Caco-2 (cell line): ENCODE measurements around the gene LLGL1. TPM values are rescaled to one million over a fixed set of nuclear protein-coding genes. Genes with fewer than 3 reads are reported as not detected.

Source experiments
- BruUV-seq: library from RNA; stranded (reverse); fragments of 400-500 nt; replicated peaks from 2 replicates; lab custom pipeline; 2021; lab: Mats Ljungman, UMichigan
- CTCF ChIA-PET: fragments of 300-600 bp; sonication (Branson Sonifier 250); formaldehyde crosslinking; loops from one replicate; lab custom pipeline; 2022; ENCODE audit warnings: antibody characterized with exemption; lab: Charles Lee
- POLR2A ChIA-PET: fragments of 300-600 bp; sonication (Branson Sonifier 250); formaldehyde crosslinking; loops from one replicate; lab custom pipeline; 2022; ENCODE audit warnings: antibody characterized with exemption; lab: Charles Lee
- DNase-seq, 2 experiments: peaks; one replicate each; pipeline versions ENCODE4 v3.0.0 to v3.0.0-alpha.2; 2020 to 2022
- H3K27me3 ChIP-seq: replicated peaks from 2 replicates; pipeline ENCODE4 v1.6.0; 2011; ENCODE audit warnings: low read length; ENCODE audit not compliant: control insufficient read depth, insufficient read depth
- H3K36me3 ChIP-seq: 2 replicates; pipeline ENCODE4 v1.5.1; 2011; ENCODE audit warnings: low read length; ENCODE audit not compliant: control insufficient read depth, insufficient read depth
- H3K4me1 ChIP-seq: fragments of 250-450 bp; sonication (Bioruptor Pico); 2 replicates; pipeline ENCODE4 v1.5.1; 2020; ENCODE audit warnings: mild to moderate bottlenecking
- H3K4me3 ChIP-seq: 2 replicates; pipeline ENCODE4 v1.5.1; 2011; ENCODE audit warnings: low read depth, mild to moderate bottlenecking, control low read depth, low read length
- H3K9me3 ChIP-seq: fragments of 250-450 bp; sonication (Bioruptor Pico); 2 replicates; pipeline ENCODE4 v1.5.1; 2020; ENCODE audit warnings: mild to moderate bottlenecking, moderate library complexity
- H3K27ac Mint-ChIP-seq: one replicate; pipeline ENCODE4 v1.8.0; 2022; ENCODE audit warnings: mixed read lengths; ENCODE audit not compliant: unreplicated experiment
- H3K27me3 Mint-ChIP-seq: one replicate; pipeline ENCODE4 v1.8.0; 2022; ENCODE audit warnings: mixed read lengths; ENCODE audit not compliant: insufficient read depth, unreplicated experiment
- H3K36me3 Mint-ChIP-seq: one replicate; pipeline ENCODE4 v1.8.0; 2022; ENCODE audit warnings: mild to moderate bottlenecking, mixed read lengths; ENCODE audit not compliant: insufficient read depth, unreplicated experiment
- H3K4me1 Mint-ChIP-seq: one replicate; pipeline ENCODE4 v1.8.0; 2022; ENCODE audit warnings: low read depth, mixed read lengths; ENCODE audit not compliant: unreplicated experiment
- H3K4me3 Mint-ChIP-seq: one replicate; pipeline ENCODE4 v1.8.0; 2022; ENCODE audit warnings: mild to moderate bottlenecking, moderate library complexity, mixed read lengths; ENCODE audit not compliant: unreplicated experiment
- H3K9me3 Mint-ChIP-seq: one replicate; pipeline ENCODE4 v1.8.0; 2022; ENCODE audit warnings: mixed read lengths; ENCODE audit not compliant: unreplicated experiment
- intact Hi-C: fragments of 100-400 bp; cut with micrococcal nuclease; formaldehyde crosslinking; loops from one replicate; pipeline ENCODE4 v1.10.0; 2022; ENCODE audit not compliant: unreplicated experiment
- total RNA-seq: library from RNA; stranded (reverse); gene quantifications from 2 replicates; pipeline ENCODE4 v1.2.3, GENCODE V29; 2022
- TF ChIP-seq, protein P1 (sequence below), 2 experiments: fragments of 200-600 bp in 1 of 2; IDR thresholded peaks; 1 replicate in 1 of 2; 2 replicates in 1 of 2; pipeline versions ENCODE4 v1.5.1 to v1.8.0; 2011 to 2022; ENCODE audit warnings: antibody characterized with exemption in 1 of 2, control low read depth in 1 of 2, inconsistent platforms in 1 of 2, low read depth in 1 of 2, low read length in 1 of 2, mild to moderate bottlenecking in 1 of 2, moderate library complexity in 1 of 2; ENCODE audit not compliant: insufficient read depth in 1 of 2, severe bottlenecking in 1 of 2, unreplicated experiment in 1 of 2

LLGL1 gene
- total RNA-seq, 1 experiment from 2014 or later: 41.3 TPM

DNA sequence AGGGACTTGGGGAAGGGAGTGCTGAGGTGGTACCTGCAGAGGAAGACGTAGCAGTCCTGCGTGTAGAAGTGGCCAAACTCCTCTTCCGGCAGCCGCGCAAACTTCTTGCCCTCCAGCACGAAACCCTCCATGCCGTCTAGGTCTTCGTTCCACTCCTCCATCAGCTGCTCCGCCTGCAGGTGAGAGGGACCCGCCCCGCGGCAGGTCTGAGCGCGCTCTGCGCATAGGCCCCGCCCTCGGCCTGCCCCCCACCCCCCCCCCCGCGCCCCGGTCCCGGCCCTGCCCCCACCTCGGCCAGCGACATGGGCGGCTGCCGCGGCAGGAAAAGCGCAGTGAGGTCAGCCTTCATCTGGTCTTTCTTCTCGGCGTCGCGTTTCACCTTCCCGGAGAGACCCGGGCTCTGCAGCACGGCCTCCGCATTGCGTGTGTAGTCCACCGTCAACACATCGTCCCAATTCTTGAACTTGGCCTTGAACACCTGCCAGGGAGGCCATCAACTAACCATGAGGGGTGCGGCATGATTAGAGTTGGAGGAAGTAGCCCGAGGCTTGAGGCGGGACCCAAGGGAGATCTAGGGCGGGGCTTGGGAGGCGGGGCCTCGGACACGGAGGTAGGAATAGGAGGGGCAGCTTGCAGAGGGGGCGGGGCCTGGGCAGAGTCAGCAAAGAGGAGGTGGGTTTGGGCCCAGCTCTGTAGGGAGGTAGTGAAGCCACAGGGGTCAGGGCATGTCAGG is 21.6 kb downstream of the LLGL1 start:
- H3K27ac Mint-ChIP-seq: peak overlapping the region; percentile 6
- intact Hi-C loops: no loop called here
- no peaks in the 10 kb centered on the region for H3K27me3 Mint-ChIP-seq
- Histone ChIP-seq H3K36me3 (peaks cover 5% of the 10 kb centered on the region), H3K4me3 (no peak overlapping the region), H3K9me3 (no peaks in the 10 kb centered on the region), H3K4me1 (no peaks in the 10 kb centered on the region), H3K27me3 (no peaks in the 10 kb centered on the region)
- peak; percentile 49 to 69 for DNase-seq
- ChIA-PET POLR2A (no interaction called here), CTCF (interaction anchor here (1.0 kb wide), 1 partner anchor 110 kb away, joined by 3 read pairs; no protein-coding TSS in a partner anchor)
- H3K9me3 Mint-ChIP-seq: no peaks in the 10 kb centered on the region
- H3K4me3 Mint-ChIP-seq: no peak overlapping the region
- H3K36me3 Mint-ChIP-seq: peaks cover 97% of the 10 kb centered on the region
- TF ChIP-seq, protein P1, sequence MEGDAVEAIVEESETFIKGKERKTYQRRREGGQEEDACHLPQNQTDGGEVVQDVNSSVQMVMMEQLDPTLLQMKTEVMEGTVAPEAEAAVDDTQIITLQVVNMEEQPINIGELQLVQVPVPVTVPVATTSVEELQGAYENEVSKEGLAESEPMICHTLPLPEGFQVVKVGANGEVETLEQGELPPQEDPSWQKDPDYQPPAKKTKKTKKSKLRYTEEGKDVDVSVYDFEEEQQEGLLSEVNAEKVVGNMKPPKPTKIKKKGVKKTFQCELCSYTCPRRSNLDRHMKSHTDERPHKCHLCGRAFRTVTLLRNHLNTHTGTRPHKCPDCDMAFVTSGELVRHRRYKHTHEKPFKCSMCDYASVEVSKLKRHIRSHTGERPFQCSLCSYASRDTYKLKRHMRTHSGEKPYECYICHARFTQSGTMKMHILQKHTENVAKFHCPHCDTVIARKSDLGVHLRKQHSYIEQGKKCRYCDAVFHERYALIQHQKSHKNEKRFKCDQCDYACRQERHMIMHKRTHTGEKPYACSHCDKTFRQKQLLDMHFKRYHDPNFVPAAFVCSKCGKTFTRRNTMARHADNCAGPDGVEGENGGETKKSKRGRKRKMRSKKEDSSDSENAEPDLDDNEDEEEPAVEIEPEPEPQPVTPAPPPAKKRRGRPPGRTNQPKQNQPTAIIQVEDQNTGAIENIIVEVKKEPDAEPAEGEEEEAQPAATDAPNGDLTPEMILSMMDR (IDR thresholded peaks at IDR 0.05; ENCODE audit: insufficient read depth in 1 of 2, low read depth in 1 of 2, low read length in 1 of 2, severe bottlenecking in 1 of 2, unreplicated experiment in 1 of 2): no peak
- no TSS peak for BruUV-seq
- no peaks in the 10 kb centered on the region for H3K4me1 Mint-ChIP-seq

DNA sequence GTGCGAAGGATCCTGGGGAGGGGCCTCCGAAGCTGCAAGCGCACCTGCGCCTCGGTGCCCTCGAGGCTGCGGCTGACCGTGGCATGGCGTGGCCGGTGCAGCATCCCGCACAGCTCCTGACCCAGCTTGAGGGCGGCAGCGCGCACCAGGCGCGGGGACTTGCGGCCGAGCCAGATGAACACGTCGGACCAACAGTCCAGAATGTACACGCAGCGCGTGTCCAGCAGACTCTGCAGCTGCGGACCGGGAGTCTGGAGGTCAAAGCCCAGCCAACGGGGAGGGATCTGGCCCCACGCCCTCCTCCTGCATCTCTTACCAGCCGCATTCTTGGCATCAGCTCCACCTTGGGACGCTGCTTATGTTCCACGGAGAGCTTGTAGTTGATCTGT is 22.2 kb downstream of the LLGL1 start:
- no TSS peak for BruUV-seq
- H3K27ac Mint-ChIP-seq: peak overlapping the region; percentile 6
- Histone ChIP-seq H3K9me3 (no peaks in the 10 kb centered on the region), H3K27me3 (no peaks in the 10 kb centered on the region), H3K36me3 (peaks cover 7% of the 10 kb centered on the region), H3K4me1 (no peaks in the 10 kb centered on the region), H3K4me3 (no peak overlapping the region)
- H3K9me3 Mint-ChIP-seq: no peaks in the 10 kb centered on the region
- CTCF ChIA-PET: interaction anchor here (1.0 kb wide), 1 partner anchor 109 kb away, joined by 3 read pairs; no protein-coding TSS in a partner anchor
- no peak for DNase-seq
- no peaks in the 10 kb centered on the region for H3K4me1 Mint-ChIP-seq
- H3K4me3 Mint-ChIP-seq: no peak overlapping the region
- TF ChIP-seq, protein P1 (IDR thresholded peaks at IDR 0.05; ENCODE audit: insufficient read depth in 1 of 2, low read depth in 1 of 2, low read length in 1 of 2, severe bottlenecking in 1 of 2, unreplicated experiment in 1 of 2): no peak
- intact Hi-C loops: loop anchor here (1.0 to 2.0 kb wide), 2 partner anchors 11 to 77 kb away; partner anchors contain the start of gene FLII
- POLR2A ChIA-PET: no interaction called here
- peaks cover 92% of the 10 kb centered on the region for H3K36me3 Mint-ChIP-seq
- no peaks in the 10 kb centered on the region for H3K27me3 Mint-ChIP-seq

DNA sequence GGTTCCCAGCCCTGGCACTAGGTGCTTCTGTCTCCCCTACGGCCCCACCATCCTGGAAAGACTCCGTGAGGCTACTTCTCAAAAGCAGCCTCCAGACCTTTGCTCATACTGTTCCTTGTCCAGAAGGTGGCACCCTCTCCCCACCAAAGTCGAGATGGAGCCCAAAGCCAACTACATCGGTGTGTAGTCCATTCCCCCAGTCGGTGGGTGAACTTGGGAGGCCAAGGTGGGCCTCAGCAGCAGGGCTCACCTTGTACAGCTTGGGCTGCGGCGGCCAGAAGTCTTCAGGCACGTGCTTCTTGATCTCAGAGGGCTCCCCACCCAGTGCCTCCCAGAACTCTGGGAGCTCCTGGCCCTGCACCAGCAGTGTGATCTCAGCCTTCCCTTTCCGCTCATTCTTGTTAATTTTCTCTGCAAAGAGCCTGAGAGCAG is 22.9 kb downstream of the LLGL1 start:
- Mint-ChIP-seq H3K4me3 (no peak overlapping the region), H3K4me1 (no peaks in the 10 kb centered on the region), H3K27ac (no peak overlapping the region), H3K36me3 (peaks cover 92% of the 10 kb centered on the region), H3K9me3 (no peaks in the 10 kb centered on the region), H3K27me3 (no peaks in the 10 kb centered on the region)
- ChIA-PET POLR2A (no interaction called here), CTCF (interaction anchor here (1.0 to 1.4 kb wide), 2 partner anchors 66 to 109 kb away, joined by 3 read pairs; partner anchors contain the start of gene TOP3A)
- no TSS peak for BruUV-seq
- Histone ChIP-seq H3K27me3 (no peaks in the 10 kb centered on the region), H3K4me1 (no peaks in the 10 kb centered on the region), H3K9me3 (no peaks in the 10 kb centered on the region), H3K4me3 (no peak overlapping the region), H3K36me3 (peaks cover 7% of the 10 kb centered on the region)
- peak; percentile 78 to 81 for DNase-seq
- TF ChIP-seq, protein P1 (IDR thresholded peaks at IDR 0.05; ENCODE audit: insufficient read depth in 1 of 2, low read depth in 1 of 2, low read length in 1 of 2, severe bottlenecking in 1 of 2, unreplicated experiment in 1 of 2): peak; percentile 70 to 82
- intact Hi-C loops: loop anchor here (1.0 to 2.0 kb wide), 2 partner anchors 10 to 76 kb away; partner anchors contain the start of gene FLII
